ENCODE results near the gene RPUSD1. TPM values are rescaled to one million over a fixed set of nuclear protein-coding genes. Genes with fewer than 3 reads are reported as not detected.
A peak's percentile ranks its signal among the peaks of the same experiment; 100 is the strongest.

The RPUSD1 gene
- total RNA-seq, 1 donor from 2014 or later = 36.8 TPM

DNA sequence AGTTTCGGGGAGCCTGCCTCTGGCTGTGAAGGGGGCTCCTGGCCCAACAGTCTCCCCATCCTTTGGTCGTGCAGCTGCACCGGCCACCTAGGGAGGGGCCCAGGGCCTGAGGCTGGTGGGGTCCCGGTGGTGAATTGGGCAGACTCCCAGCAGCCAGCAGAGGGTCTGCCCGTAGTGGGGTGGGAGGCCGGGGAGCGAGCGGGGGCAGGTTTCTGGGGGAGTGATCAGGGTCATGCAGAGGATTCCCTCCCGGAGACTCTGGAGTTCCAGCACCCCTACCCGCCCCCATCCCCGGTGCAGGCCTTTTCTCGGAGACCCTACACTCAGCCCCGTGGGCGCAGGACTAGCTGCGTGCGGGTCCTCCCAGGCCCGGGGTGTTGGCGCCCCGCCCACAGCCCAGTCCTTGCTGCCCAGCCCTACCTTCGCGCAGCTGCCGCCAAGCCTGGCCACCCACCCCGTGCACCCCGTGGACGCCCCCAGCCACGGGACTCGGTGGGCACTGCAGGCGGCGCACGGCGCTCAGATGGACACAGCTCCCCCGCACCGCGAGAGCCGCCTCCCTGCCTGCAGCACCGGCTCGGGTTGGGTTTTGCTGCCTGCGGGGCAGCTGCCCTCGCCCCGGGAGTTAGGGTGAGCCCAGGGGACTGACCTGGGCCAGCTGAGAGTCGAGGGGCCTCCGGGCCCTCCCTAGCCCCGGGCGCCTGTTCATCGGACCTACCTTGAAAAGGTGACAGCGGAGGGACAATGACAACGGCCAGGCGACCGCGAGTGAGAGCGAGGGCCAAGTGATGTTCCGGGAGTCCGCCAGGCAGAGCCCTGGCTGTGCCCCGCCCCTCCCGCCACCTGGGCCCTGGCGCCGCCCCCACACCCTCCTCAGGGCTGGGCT lies 12.0 kb upstream of the RPUSD1 start, which contains the start of gene GNG13:
Gene GNG13, minus strand, starts transcription at position 787 of the 886 bp plus-strand sequence. CDS start 1,657 bp downstream, outside the sequence.
- TF ChIP-seq, protein P1, sequence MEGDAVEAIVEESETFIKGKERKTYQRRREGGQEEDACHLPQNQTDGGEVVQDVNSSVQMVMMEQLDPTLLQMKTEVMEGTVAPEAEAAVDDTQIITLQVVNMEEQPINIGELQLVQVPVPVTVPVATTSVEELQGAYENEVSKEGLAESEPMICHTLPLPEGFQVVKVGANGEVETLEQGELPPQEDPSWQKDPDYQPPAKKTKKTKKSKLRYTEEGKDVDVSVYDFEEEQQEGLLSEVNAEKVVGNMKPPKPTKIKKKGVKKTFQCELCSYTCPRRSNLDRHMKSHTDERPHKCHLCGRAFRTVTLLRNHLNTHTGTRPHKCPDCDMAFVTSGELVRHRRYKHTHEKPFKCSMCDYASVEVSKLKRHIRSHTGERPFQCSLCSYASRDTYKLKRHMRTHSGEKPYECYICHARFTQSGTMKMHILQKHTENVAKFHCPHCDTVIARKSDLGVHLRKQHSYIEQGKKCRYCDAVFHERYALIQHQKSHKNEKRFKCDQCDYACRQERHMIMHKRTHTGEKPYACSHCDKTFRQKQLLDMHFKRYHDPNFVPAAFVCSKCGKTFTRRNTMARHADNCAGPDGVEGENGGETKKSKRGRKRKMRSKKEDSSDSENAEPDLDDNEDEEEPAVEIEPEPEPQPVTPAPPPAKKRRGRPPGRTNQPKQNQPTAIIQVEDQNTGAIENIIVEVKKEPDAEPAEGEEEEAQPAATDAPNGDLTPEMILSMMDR (conservative IDR thresholded peaks at IDR 0.05) = no peak
- Mint-ChIP-seq H3K4me1 (no peaks in the 10 kb centered on the region), H3K9me3 (no peaks in the 10 kb centered on the region), H3K36me3 (ENCODE audit: low read depth) (peaks cover 2% of the 10 kb centered on the region), H3K27ac (ENCODE audit: unreplicated experiment) (no peak within 1 kb of the TSS), H3K4me3 (peak within 1 kb of the TSS; percentile 41), H3K27me3 (ENCODE audit: low read depth) (peaks cover 66% of the 10 kb centered on the region)
- DNase-seq (ENCODE audit: low read depth, low spot score) = no peak

DNA sequence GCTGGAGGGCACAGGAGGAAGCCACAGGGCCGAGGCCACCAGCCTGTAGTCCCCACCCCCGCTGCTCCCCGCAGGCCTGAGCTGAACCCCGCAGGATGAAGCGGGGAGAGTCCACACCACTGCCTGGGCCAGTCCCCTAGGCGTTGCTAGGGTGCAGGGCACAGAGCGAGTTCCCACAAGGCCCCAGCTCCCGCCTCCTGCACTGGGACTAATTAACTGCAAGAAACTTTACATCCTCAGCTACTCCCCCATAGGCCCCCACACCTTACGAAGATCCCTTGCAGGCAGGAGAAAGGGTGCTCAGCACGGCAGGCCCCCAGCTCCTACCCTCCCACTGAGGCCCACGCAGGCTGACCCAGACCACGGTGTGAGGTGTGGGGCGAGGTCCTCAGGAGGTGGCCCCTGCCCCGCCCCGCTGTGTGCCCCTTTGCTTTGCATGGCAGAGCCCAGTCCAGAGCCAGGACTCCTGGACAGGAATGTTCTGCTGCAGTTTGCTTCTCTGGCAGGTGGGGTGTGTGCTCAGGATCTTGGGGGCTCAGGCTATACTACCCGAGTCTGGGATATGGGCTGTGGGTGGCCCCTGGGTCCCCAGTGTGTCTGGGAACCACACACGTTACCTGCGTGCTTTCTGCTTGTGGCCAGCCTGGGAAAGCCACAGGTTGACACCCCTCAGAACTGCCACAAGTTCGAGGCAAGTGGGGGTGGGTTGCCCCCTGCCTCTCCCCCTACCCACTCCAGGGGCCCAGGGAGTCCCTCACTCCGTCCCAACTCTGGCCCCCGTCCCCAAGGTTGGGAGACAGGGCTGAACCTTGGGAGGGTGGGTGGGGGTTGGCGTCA lies 11.1 kb upstream of the RPUSD1 start:
- peaks cover 2% of the 10 kb centered on the region for H3K36me3 Mint-ChIP-seq (ENCODE audit: low read depth)
- no peak for DNase-seq (ENCODE audit: low read depth, low spot score)
- no peak overlapping the region for H3K27ac Mint-ChIP-seq (ENCODE audit: unreplicated experiment)
- no peak overlapping the region for H3K4me3 Mint-ChIP-seq
- TF ChIP-seq, protein P1 (conservative IDR thresholded peaks at IDR 0.05) = no peak
- H3K27me3 Mint-ChIP-seq (ENCODE audit: low read depth) = peaks cover 58% of the 10 kb centered on the region
- H3K9me3 Mint-ChIP-seq = no peaks in the 10 kb centered on the region
- H3K4me1 Mint-ChIP-seq = no peaks in the 10 kb centered on the region

DNA sequence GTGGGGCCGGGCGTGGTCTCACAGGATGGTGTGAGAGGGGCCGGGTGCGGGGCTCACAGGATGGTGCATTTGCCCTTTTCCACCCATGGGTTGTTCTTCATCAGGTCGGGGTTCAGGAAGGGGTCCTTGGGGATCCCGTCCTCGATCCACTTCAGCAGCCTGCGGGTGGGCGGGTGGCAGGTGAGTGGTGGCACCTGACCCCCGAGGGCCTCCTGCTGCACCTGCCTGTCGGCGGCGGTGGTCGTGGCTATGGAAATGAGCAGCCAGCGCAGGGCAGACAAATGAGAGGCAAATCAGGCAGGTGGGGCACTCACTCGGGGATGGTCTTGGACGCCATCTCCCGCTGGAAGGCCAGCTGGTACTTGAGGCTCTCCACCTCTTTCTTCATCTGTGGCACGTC lies 10.5 kb upstream of the RPUSD1 start:
- TF ChIP-seq, protein P1 (conservative IDR thresholded peaks at IDR 0.05) = no peak

DNA sequence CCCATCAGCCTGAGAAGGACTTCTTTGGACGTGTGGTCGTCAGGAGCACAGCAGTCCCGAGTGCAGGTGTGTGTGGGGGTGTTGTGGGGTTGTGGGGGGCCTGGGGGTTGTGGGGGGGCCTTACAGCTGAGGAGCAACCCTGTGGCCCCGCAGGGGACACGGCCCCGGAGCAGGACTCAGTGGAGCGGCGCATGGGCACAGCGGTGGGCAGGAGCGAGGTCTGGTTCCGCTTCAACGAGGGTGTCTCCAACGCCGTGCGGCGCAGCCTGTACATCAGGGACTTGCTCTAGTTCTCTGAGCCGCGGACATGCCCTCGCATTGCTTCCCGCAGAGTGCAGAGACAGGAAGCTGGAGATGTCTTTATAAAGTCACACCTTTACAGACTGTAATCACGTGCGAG lies 9.5 kb upstream of the RPUSD1 start:
- H3K36me3 Mint-ChIP-seq (ENCODE audit: low read depth) = peaks cover 2% of the 10 kb centered on the region
- no peaks in the 10 kb centered on the region for H3K4me1 Mint-ChIP-seq
- H3K9me3 Mint-ChIP-seq = no peaks in the 10 kb centered on the region
- TF ChIP-seq, protein P1 (conservative IDR thresholded peaks at IDR 0.05) = no peak
- DNase-seq (ENCODE audit: low read depth, low spot score) = no peak
- no peak overlapping the region for H3K4me3 Mint-ChIP-seq
- H3K27me3 Mint-ChIP-seq (ENCODE audit: low read depth) = peaks cover 42% of the 10 kb centered on the region
- no peak overlapping the region for H3K27ac Mint-ChIP-seq (ENCODE audit: unreplicated experiment)

More for the DNA sequence above, 10.5 kb upstream of the RPUSD1 start:
- H3K27me3 Mint-ChIP-seq (ENCODE audit: low read depth) = peaks cover 52% of the 10 kb centered on the region
- H3K27ac Mint-ChIP-seq (ENCODE audit: unreplicated experiment) = no peak overlapping the region
- H3K9me3 Mint-ChIP-seq = no peaks in the 10 kb centered on the region
- DNase-seq (ENCODE audit: low read depth, low spot score) = no peak
- no peak overlapping the region for H3K4me3 Mint-ChIP-seq
- no peaks in the 10 kb centered on the region for H3K4me1 Mint-ChIP-seq
- peaks cover 2% of the 10 kb centered on the region for H3K36me3 Mint-ChIP-seq (ENCODE audit: low read depth)

DNA sequence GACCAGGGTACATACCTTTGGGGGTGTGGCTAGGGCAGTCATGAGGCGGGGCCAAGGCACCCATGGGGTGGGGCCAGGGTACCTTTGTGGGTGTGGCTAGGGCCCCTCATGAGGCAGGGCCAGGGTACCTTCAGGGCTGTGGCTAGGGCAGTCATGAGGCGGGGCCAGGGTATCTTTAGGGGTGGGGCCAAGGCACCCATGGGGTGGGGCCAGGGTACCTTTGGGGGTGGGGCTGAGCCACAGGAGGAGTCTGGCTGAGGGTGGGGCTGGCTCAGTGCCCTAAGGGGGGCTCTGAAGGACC lies 8.9 kb upstream of the RPUSD1 start:
- Mint-ChIP-seq H3K27me3 (ENCODE audit: low read depth) (peaks cover 37% of the 10 kb centered on the region), H3K27ac (ENCODE audit: unreplicated experiment) (no peak overlapping the region), H3K4me1 (no peaks in the 10 kb centered on the region), H3K9me3 (no peaks in the 10 kb centered on the region), H3K4me3 (no peak overlapping the region), H3K36me3 (ENCODE audit: low read depth) (peaks cover 2% of the 10 kb centered on the region)
- TF ChIP-seq, protein P1 (conservative IDR thresholded peaks at IDR 0.05) = no peak
- DNase-seq (ENCODE audit: low read depth, low spot score) = no peak
